Mucosa of descending colon (tissue), 3 donors: ENCODE data around the gene LAG3. TPM values are rescaled to one million over a fixed set of nuclear protein-coding genes. Genes with fewer than 3 reads are reported as not detected.

Experiments used
- ATAC-seq: fragments of 200-7000 bp; cut with Tn5 transposase; one replicate; pipeline ENCODE4 v1.9.1; 2020; ENCODE audit warnings: mild to moderate bottlenecking, moderate library complexity
- DNase-seq, 3 donors: peaks; one replicate each; pipeline ENCODE4 v3.0.0-alpha.2; 2020
- H3K36me3 ChIP-seq: fragments of 200-600 bp; one replicate; pipeline ENCODE4 v1.8.0; 2021; ENCODE audit warnings: low read depth, mild to moderate bottlenecking
- H3K4me1 ChIP-seq: fragments of 200-600 bp; one replicate; pipeline ENCODE4 v1.8.0; 2021; ENCODE audit warnings: low read depth, mild to moderate bottlenecking
- H3K4me3 ChIP-seq: fragments of 200-600 bp; one replicate; pipeline ENCODE4 v1.8.0; 2021; ENCODE audit warnings: mild to moderate bottlenecking
- H3K9me3 ChIP-seq: fragments of 200-600 bp; one replicate; pipeline ENCODE4 v1.8.0; 2021; ENCODE audit warnings: mild to moderate bottlenecking
- CTCF ChIP-seq: fragments of 200-600 bp; IDR thresholded peaks from one replicate; pipeline ENCODE4 v1.8.0; 2022; ENCODE audit warnings: antibody characterized with exemption, mild to moderate bottlenecking
- intact Hi-C, 2 donors: fragments of 100-400 bp; cut with DNase I in 1 of 2; cut with micrococcal nuclease in 1 of 2; formaldehyde crosslinking; loops; one replicate each; pipeline versions ENCODE4 v1.11.0 to v1.11.1; 2022; cut with DNase I, micrococcal nuclease
- total RNA-seq, 3 donors: library from RNA; stranded (reverse); fragmentation: NEBNext Ultra II Directional in 2 of 3; extraction: Animal tissue kit (Norgen Biotek cat#: 25700) in 2 of 3; gene quantifications; one replicate each; pipeline versions ENCODE4 v1.2.1 to v1.2.4, GENCODE V29; 2021 to 2023
- donor health status: DM: no; HTN: no; CAD: no; lungs with moderate emphysema.
- donor health status: DM: no; HTN: no; CAD: no.
- donor health status: DM: no; HTN: yes; CAD: no.

The LAG3 gene
- total RNA-seq, 3 donors from 2014 or later = 1.8 to 4.7 (median 2.1) TPM

- intact Hi-C loops = no loop called here
These were observed 19.7 kb downstream of the LAG3 start for GRCh38 chr12:6791931-6792520.

GRCh38 chr12:6792522-6793201, 20.3 kb downstream of the LAG3 start:
- H3K9me3 ChIP-seq = no peaks in the 10 kb centered on the region
- TF ChIP-seq CTCF = no peak
- DNase-seq (peak in 1 of 3 donors; percentile 69), ATAC-seq (peak; percentile 60)
- no peaks in the 10 kb centered on the region for H3K4me1 ChIP-seq
- no peaks in the 10 kb centered on the region for H3K36me3 ChIP-seq
- intact Hi-C loops = no loop called here
- H3K4me3 ChIP-seq = no peak overlapping the region

More at GRCh38 chr12:6791931-6792520, 19.7 kb downstream of the LAG3 start:
- no peak overlapping the region for H3K4me3 ChIP-seq
- DNase-seq (no peak), ATAC-seq (no peak)
- H3K4me1 ChIP-seq = no peaks in the 10 kb centered on the region
- no peaks in the 10 kb centered on the region for H3K9me3 ChIP-seq
- no peak for TF ChIP-seq CTCF
- H3K36me3 ChIP-seq = no peaks in the 10 kb centered on the region

- intact Hi-C loops = no loop called here
- H3K4me3 ChIP-seq = no peak overlapping the region
- no peaks in the 10 kb centered on the region for H3K36me3 ChIP-seq
- H3K4me1 ChIP-seq = no peaks in the 10 kb centered on the region
- TF ChIP-seq CTCF = no peak
- ATAC-seq = no peak
- DNase-seq = no peak
- H3K9me3 ChIP-seq = no peaks in the 10 kb centered on the region
These were observed 22.8 kb downstream of the LAG3 start for GRCh38 chr12:6795088-6795487.

GRCh38 chr12:6796576-6796975, 24.3 kb downstream of the LAG3 start:
- intact Hi-C loops = no loop called here
- no peaks in the 10 kb centered on the region for H3K9me3 ChIP-seq
- DNase-seq = no peak
- TF ChIP-seq CTCF = no peak
- H3K4me1 ChIP-seq = no peaks in the 10 kb centered on the region
- H3K4me3 ChIP-seq = no peak overlapping the region
- ATAC-seq = no peak
- no peaks in the 10 kb centered on the region for H3K36me3 ChIP-seq

GRCh38 chr12:6799147-6799546, 26.8 kb downstream of the LAG3 start:
- Histone ChIP-seq H3K4me1 (no peaks in the 10 kb centered on the region), H3K36me3 (no peaks in the 10 kb centered on the region), H3K9me3 (no peaks in the 10 kb centered on the region), H3K4me3 (no peak overlapping the region)
- TF ChIP-seq CTCF = no peak
- DNase-seq = no peak
- no peak for ATAC-seq
- intact Hi-C loops = no loop called here
